HG02840 (cell line): ENCODE measurements around the gene CD8A.

Experiments
- ATAC-seq: cut with Tn5 transposase; IDR thresholded peaks from one replicate; pipeline ENCODE4 v1.9.1; 2021; ENCODE audit warnings: mild to moderate bottlenecking, moderate library complexity, moderate number of reproducible peaks; ENCODE audit not compliant: unreplicated experiment, low FRiP score

The CD8A gene

GRCh38 chr2:86809481-86810121 is 18.9 kb upstream of the CD8A start:
- ATAC-seq, result no peak

GRCh38 chr2:86808315-86809161 is 17.8 kb upstream of the CD8A start:
- ATAC-seq, result peak; percentile 69

- ATAC-seq, result no peak
These were observed 17.0 kb upstream of the CD8A start for GRCh38 chr2:86807468-86808275.

DNA sequence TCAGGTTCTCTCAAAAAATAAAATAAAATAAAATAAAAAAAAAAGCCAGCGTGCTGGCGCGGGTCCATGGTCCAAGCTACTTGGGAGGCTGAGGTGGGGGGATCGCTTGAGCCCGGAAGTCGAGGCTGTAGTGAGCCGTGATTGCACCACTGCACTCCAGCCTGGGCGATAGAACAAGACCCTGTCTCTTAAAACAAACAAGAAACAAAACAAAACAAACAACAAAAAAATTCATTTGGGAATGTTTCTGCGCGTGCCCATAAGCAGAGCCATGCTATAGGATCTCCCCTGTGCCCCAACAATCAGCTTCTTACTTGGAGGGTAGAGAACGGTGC is 16.4 kb upstream of the CD8A start:
- ATAC-seq, result no peak

GRCh38 chr2:86806059-86806857 is 15.5 kb upstream of the CD8A start:
- ATAC-seq, result no peak

GRCh38 chr2:86800856-86801567 is 10.3 kb upstream of the CD8A start:
- no peak for ATAC-seq

DNA sequence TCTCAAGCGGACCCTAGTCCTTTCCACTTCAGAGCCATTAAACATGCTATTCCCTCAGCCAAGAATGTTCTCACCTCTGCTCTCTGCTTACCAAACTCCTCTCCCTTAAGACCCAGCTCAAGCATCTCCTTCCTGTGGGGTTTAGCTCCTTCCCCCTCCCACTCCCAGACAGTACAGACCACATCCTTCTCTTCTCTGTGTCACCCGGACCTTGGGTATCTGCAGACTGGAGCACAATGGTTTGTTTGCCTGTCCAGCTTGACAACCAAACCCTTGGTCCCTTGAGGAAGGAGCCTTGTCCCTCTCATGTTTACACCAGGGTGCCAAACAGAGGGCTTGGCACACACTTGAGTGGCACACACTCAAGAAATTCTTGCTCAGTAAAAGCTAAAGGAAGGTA is 4.1 kb upstream of the CD8A start:
- ATAC-seq, result no peak

DNA sequence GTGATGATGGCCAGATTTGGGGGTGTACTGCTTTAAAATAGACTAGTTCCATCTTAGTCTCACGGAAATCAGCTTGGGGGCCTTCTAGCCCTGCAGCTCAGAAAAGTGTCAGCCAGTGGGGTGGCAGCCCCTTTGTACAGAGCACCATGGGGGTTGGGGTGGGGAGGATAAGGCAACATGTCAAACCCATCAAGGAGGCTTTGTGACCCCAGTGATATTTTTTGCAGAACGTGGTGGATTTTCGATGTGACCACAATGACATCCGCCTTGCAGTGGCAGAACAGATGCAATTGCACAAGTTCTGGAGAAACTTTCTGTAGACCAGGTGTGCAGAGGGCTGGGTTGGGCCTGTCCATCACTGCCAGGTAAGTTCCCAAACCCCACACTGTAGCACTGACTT is 3.0 kb upstream of the CD8A start:
- ATAC-seq, result no peak

- no peak for ATAC-seq
These were observed 860 bp upstream of the CD8A start for GRCh38 chr2:86791573-86791972.

GRCh38 chr2:86790134-86790675 is 508 bp downstream of the CD8A start:
- no peak for ATAC-seq

DNA sequence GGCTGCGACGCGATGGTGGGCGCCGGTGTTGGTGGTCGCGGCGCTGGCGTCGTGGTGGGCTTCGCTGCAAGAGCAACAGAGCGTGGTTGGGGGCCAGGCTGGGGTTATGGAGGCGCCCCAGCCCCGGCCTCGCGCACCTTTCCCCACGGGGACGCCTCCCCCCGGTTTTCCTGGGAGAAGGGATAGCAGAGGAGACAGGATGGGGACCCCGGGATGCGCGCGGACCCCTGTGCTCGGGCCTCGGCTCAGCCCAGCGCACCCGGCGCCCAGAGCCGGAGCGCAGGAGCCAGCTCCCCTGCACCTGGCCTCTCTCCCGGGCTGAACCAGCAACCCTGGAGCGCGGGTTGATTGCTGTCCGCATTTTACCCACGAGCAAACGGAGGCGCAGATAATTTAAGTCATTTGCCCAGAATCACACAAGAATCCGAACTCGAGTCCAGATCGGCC is 1.0 kb downstream of the CD8A start:
- no peak for ATAC-seq

DNA sequence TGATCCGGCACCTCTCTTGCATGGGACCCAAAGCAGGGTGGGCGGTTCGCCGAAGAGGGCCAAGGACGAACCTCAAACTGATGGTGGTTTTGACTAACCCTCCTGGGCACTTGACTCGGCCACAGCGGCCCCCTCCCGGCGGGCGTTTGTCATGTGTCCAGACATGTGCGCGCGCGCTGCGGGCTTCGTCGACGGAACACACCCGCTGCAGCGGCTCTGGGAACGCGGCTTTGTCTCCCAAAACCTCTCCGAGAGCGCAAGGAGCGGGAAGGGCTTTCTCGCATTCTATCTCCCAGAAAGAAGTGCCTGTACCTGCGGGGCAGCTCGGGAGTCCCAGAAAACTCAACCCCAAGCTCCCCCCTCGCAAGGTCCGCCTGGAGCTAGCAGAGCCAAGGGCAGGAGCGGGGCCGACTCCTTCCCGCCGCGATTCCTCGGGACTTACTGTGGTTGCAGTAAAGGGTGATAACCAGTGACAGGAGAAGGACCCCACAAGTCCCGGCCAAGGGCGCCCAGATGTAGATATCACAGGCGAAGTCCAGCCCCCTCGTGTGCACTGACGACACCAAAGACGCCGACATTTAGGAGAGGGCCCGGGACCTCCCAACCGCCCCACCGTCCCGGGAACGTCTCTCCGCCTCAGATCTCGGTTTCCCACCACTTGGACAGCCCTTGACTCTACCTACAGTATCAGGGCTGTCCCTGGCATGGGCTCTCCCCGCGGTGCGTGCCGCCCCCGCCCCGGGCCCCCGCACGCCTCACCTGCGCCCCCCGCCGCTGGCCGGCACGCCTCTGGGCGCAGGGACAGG is 1.6 kb downstream of the CD8A start:
- no peak for ATAC-seq

- no peak for ATAC-seq
These were observed 2.5 kb downstream of the CD8A start for GRCh38 chr2:86788165-86788564.

DNA sequence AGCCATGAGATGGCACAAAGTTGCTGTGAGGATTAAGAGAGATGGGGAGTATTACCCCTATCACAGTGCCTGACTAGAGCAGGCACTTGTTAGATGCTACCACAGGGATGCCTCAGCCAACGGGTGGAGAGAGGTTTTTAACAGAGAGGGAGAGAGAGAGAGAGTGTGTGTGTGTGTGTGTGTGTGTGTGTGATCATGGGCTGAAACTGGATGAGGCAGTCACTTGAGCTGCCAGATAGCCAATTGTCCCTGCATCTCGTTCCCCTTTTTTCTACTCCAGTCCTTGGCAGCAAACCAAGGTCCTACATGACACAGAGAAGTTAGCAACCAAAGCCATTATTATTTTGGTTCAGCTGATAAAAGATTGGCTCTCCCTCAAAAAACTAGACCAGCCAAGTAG is 3.0 kb downstream of the CD8A start:
- ATAC-seq, result no peak

GRCh38 chr2:86786001-86786536 is 4.6 kb downstream of the CD8A start:
- no peak for ATAC-seq

DNA sequence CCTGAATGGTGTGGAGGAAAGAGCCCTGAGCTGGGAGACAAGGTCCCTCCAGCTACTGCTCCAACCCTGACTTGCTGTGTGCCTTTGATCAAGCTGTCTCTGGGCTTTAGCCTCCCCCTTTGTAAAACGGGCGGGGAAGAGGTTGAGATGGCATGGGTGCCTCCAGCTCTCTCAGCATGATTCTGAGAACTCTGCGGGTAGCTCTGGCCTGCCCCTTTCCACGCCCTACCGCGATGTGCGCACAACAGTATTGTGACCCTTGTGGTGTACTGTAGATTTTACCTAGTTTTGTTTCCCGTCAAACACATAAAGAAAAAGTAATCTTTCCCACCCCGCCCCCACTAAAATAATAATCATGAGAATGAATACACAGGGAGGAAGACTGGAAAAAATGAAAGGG is 5.3 kb downstream of the CD8A start:
- ATAC-seq, result no peak

- ATAC-seq, result peak; percentile 94
These were observed 6.9 kb downstream of the CD8A start for GRCh38 chr2:86783615-86784339.

DNA sequence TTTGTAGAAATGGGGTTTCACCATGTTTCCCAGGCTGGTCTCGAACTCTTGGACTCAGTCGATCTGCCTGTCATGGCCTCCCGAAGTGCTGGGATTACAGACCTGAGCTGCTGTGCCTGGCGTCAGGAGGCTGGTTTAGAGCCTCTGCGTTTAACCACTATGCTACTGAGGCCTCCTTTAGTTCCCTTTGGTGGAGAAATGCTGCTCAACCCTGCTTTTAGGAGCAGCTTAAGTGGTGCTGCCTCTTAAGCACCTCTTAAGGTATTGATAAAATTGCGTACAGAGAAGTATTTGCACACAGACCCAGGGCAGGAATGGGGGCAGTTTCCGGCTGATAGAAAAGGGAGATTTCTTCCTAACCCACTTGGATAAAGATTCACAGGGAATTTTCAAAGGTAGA is 8.0 kb downstream of the CD8A start:
- no peak for ATAC-seq
